GM19351 (cell line): ENCODE measurements around the gene GADL1.

Source experiments
- ATAC-seq: cut with Tn5 transposase; IDR thresholded peaks from one replicate; pipeline ENCODE4 v1.9.1; 2021; ENCODE audit warnings: mild to moderate bottlenecking, moderate library complexity; ENCODE audit not compliant: unreplicated experiment

Gene GADL1

GRCh38 chr3:30894521-30895251, at the start of gene GADL1:
Gene GADL1 (minus strand): TSS chr3:30894661. CDS start chr3:30894614, 47 bp downstream.
- no peak for ATAC-seq

GRCh38 chr3:30944124-30944523, 49.7 kb upstream of the GADL1 start:
- ATAC-seq = no peak

- ATAC-seq = no peak
These were observed 48.7 kb upstream of the GADL1 start for GRCh38 chr3:30943206-30943605.

GRCh38 chr3:30941342-30941741, 46.9 kb upstream of the GADL1 start:
- ATAC-seq = no peak

- ATAC-seq = no peak
These were observed 46.3 kb upstream of the GADL1 start for GRCh38 chr3:30940740-30941139.

GRCh38 chr3:30934208-30934550, 39.7 kb upstream of the GADL1 start:
- no peak for ATAC-seq

- no peak for ATAC-seq
These were observed 39.2 kb upstream of the GADL1 start for GRCh38 chr3:30933478-30934207.

- no peak for ATAC-seq
These were observed 38.1 kb upstream of the GADL1 start for GRCh38 chr3:30932513-30933098.

GRCh38 chr3:30924763-30925162, 30.3 kb upstream of the GADL1 start:
- ATAC-seq = no peak

- no peak for ATAC-seq
These were observed 25.1 kb upstream of the GADL1 start for GRCh38 chr3:30919564-30919963.

- no peak for ATAC-seq
These were observed 24.3 kb upstream of the GADL1 start for GRCh38 chr3:30918761-30919160.

- ATAC-seq = no peak
These were observed 21.3 kb upstream of the GADL1 start for GRCh38 chr3:30915782-30916181.

- ATAC-seq = no peak
These were observed 20.2 kb upstream of the GADL1 start for GRCh38 chr3:30914696-30915095.

GRCh38 chr3:30913176-30913575, 18.7 kb upstream of the GADL1 start:
- ATAC-seq = no peak

GRCh38 chr3:30912301-30912700, 17.8 kb upstream of the GADL1 start:
- ATAC-seq = no peak

- no peak for ATAC-seq
These were observed 14.1 kb upstream of the GADL1 start for GRCh38 chr3:30908456-30909037.

GRCh38 chr3:30904996-30905395, 10.5 kb upstream of the GADL1 start:
- ATAC-seq = no peak

GRCh38 chr3:30895329-30895728, 868 bp upstream of the GADL1 start:
- ATAC-seq = no peak

- no peak for ATAC-seq
These were observed 659 bp downstream of the GADL1 start for GRCh38 chr3:30893678-30894325.

- no peak for ATAC-seq
These were observed 3.6 kb downstream of the GADL1 start for GRCh38 chr3:30890907-30891306.

GRCh38 chr3:30886888-30887287, 7.6 kb downstream of the GADL1 start:
- no peak for ATAC-seq
